ENCODE results near the gene MNAT1.
A peak's percentile ranks its signal among the peaks of the same experiment; 100 is the strongest.

Gene MNAT1

DNA sequence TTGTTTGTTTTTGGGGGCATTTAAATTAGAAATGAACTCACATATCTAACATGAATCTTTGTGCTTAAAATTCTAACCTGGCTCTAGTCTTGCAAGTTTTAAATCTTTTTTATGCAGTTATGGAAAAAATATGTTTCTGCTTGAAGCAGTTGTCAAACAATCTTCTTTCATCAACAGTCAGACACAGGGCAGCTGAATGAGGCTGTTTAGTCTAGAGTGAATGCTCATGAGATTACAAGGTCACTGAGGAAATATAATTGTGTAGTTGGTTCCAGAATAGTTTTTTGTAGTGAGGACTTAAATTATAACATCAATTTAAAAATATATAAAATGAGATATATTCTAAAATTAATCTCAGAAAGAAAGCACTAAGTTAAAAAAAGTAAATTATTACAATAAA is 169.8 kb downstream of the MNAT1 start:
- no peak for DNase-seq

DNA sequence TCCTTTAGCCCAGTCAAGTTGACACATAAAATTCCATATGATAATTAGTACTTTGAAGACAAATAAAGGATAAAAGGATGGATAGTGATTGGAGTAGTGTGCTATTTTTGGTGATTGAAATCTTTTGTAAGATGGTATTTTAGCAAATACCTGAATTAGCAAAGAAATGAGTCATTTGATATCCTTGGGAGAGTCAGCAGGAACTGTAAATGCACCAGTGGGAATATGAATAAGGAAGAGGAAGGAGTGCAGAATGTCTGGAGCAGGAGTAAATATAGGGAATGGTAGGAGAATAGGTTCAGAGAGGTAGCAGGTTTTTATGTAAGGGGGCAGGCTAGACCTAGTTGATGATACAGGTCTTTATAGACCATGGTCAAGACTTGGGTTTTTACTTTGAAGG is 171.4 kb downstream of the MNAT1 start:
- no peak for DNase-seq

GRCh38 chr14:60915781-60916180 is 181.2 kb downstream of the MNAT1 start:
- no peak for DNase-seq

- peak; percentile 56 for DNase-seq
Measured at GRCh38 chr14:60922050-60922449, 187.5 kb downstream of the MNAT1 start.

DNA sequence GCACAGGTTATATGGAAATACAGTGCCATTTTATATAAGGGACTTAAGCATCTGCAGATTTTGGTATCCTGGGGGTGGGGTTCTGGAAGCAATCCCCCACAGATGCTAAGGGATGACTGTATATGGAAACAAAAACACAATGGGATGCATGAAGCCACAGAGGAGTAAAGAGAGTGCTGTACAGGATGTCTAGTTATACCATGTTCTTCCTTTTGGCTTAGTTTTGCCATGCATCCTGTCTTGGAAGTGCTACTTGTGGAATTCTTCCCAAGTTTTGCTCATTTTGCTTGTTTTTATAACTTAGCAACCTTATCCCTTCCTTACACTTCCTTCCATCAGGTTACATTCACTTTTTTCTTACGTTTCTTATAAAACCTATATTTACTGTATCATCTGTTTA is 190.7 kb downstream of the MNAT1 start:
- no peak for DNase-seq

DNA sequence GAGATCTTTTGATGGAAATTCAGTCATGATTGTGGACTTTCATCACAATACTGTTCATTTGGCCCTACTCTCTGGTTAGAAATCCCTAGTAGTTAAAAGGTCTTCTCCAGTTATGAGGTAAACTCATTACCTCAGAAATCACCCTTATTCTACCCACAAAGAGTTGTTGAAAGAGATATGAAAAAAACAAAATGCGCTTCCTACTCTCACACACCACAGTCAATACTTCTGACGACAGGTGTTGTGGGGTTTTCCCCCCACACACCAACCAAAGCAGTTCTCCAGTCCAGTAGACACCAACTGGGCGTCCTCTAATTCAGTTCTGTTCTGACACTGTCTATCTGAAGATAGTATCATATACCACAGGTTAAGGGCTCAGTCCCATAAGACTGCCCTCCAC is 191.4 kb downstream of the MNAT1 start:
- DNase-seq = no peak

DNA sequence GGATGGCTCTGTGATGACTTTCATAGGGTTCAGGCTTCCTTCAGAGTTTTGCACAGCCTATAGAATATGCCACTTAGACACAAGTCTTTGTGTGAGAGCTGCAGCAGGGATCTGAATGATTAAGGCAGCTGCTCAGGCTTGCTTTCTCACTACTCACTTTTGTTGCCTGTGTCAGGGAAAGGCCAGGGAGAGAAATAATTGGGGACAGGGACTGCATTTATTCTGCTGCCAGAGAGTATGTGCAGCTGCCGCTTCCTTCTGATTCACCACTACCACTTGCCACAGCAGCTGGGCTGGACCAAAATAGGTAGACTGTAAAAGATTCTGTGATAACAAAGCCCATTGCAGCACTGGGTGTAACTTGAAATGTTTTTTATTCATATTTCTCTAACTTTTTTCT is 196.7 kb downstream of the MNAT1 start:
- DNase-seq = no peak

GRCh38 chr14:60933920-60934655 is 199.5 kb downstream of the MNAT1 start:
- no peak for DNase-seq

DNA sequence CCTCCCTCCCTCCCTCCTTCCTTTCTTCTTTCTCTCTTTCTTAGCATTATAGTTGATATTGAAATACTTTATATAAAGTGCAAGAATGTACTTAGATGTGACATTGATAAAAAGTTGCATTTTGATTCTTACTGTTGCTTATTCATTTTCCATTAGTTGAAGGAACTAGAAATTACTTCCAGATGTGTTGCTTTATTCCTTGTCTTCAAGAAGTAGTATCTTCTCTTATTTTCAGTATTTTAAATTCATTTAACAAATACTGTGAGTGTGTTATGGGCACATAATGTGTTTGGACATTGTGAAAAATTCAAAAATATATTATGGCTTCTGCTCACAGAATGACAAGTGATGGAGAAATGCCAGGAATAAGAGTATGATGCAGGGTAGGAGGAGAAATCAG is 200.8 kb downstream of the MNAT1 start:
- no peak for DNase-seq

DNA sequence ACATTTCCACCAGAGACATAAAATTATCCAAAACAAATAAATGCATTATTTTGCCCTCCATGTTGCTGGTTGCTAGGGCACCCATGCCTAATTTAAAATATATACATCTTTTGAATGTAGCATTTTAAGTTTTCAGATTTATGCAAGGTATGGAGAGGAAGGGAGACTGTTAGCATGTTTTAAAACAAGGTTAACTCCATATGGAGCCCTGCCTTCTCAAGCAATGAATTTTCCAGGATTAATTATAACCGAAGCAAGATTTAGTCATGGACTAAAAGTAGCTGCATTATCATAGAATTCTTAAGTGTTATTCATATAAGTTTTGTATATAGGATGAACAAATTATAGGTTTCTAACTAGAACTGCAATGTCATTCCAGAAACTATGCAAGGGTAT is 209.1 kb downstream of the MNAT1 start:
- no peak for DNase-seq

- DNase-seq = no peak
Measured at GRCh38 chr14:60944204-60944603, 209.6 kb downstream of the MNAT1 start.

- no peak for DNase-seq
Measured at GRCh38 chr14:60945984-60946383, 211.4 kb downstream of the MNAT1 start.

DNA sequence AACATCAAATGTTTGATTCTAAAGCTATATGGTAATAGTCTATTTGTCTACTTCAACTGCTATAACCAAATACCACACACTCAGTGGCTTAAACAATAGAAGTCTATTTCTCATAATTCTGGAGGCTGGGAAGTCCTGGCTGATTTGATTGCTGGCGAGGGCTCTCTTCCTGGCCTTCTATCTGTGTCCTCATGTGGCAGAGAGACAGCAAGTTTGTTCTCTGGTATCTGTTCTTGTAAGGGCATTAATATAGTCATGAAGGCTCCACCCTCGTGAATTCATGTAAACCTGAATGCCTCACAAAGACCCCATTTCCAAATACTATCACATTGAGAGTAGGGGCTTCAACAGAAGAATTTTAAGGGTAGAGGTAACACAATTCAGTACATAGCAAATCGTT is 212.2 kb downstream of the MNAT1 start:
- DNase-seq = no peak

- DNase-seq = no peak
Measured at GRCh38 chr14:60951776-60952435, 217.3 kb downstream of the MNAT1 start.

GRCh38 chr14:60956202-60956601 is 221.6 kb downstream of the MNAT1 start:
- DNase-seq = no peak

DNA sequence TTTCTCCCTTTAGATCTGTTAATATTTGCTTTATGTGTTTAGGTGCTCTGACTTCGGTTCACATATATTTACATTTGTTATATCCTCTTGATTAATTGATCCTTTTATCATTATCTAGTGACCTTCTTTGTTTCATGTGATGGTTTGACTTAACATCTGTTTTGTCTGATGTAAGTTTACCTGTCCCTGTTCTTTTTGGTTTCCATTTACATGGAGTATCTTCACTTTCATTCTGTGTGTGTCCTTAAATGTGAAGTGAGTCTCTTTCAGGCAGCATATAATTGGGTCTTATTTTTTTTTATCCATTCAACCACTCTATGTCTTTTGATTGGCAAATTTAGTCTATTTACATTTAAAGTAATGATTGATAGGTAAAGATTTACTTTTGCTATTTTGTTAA is 222.1 kb downstream of the MNAT1 start:
- no peak for DNase-seq

- no peak for DNase-seq
Measured at GRCh38 chr14:60958146-60958545, 223.6 kb downstream of the MNAT1 start.

DNA sequence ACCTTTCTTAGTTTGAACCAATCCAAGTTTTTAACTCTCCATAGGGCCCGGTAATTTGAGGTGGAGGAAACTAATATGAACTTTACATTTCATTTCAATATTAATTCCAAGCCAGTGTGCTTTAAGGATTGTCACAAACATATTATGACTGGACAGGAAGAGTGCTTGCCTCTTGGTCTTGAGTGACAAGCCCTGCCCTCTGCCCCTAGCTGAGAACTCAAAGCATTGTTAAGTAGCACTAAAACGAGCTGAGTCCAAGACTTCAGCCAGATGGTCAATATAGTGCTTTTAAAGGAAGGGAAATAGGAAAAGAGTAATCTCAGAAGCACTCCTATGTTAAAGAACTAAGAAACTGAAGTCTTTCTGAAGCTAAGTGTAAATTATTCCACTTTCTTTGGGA is 229.2 kb downstream of the MNAT1 start:
- no peak for DNase-seq

DNA sequence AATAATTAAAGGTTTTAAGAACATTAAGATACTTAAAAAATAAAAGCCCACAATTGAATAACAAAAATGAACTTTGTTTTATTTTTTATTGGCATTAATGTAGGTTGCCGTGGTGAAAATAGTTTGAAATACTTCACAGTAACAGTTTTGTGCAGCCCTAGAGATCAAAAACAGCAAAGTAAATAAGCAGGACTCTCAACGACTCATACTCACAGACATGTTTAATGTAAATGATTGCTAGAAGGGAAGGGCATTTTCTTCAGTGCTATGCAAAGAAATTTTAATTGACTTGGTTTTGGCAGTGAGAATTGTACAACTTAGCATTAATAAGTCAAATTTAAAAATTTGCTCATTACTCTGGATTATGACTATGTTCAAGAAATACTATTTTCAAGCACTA is 230.3 kb downstream of the MNAT1 start:
- DNase-seq = no peak

- peak; percentile 39 for DNase-seq
Measured at GRCh38 chr14:60965402-60965801, 230.8 kb downstream of the MNAT1 start.

DNA sequence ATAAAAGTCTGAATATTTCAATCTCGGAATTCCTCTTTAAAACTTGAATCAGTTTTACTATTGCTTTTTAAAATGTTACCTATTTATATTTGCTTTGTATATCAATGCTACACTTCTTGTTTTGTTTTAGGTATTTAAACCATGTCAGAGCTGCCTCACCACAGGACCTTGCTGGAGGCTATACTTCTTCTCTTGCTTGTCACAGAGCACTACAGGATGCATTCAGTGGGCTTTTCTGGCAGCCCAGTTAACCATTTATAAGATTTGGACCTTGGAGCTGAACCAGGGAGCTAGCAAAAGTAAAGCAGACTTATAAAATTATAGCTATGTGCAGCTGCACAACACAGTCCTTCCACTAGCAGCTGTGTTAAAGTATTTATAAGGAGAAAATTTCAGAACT is 233.5 kb downstream of the MNAT1 start:
- no peak for DNase-seq

GRCh38 chr14:60968671-60969070 is 234.1 kb downstream of the MNAT1 start:
- DNase-seq = no peak

DNA sequence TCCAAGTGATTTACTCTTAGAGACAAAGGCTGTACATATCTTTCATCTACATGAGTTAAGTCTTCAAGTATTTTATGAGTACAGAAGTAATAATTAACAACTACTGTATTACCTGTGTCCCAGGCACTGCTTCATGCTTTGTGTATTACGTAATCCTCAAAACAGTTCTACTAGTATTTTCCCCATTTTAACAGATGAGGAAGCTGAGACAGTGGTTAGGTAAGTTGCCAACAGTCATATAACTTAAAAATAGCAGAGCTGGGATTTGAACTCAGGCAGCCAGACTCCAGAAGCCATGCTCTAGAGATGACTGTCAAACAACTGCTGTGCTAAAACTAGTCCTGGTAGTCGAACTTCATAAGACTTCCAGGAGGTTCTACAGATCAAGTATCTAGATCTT is 235.6 kb downstream of the MNAT1 start:
- DNase-seq = no peak

- no peak for DNase-seq
Measured at GRCh38 chr14:60971271-60971670, 236.7 kb downstream of the MNAT1 start.

DNA sequence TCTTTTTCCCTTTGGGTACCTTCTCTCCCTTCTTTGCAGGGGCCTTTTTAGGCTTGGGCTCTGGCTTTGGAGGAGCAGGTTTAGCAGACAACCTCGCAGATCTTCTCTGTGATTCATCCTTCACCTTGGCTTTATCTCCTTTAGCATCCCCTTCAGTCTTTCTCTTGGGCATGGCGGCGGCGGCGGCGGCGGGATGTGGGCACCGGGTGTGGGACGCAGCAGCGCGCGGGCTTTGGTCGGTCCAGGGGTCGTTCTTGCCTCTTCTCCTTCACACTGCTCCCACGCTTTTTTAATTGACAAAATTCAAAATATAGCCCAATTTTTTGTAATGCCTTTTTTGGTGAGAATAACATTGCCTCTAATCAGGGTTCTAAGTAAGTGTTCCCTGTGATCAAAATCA is 237.7 kb downstream of the MNAT1 start:
- DNase-seq = no peak

All from EL (cell line).